IPS DF 6.9 (cell line): ENCODE results near the gene SPOCK1.

Experiments used
- DNase-seq: peaks from one replicate; pipeline ENCODE4 v3.0.0-alpha.2; 2013; ENCODE audit warnings: low read depth, low spot score
- H3K27ac ChIP-seq: one replicate; pipeline ENCODE4 v1.5.1; 2013; ENCODE audit warnings: low read length, control low read depth
- H3K27me3 ChIP-seq: 2 replicates; pipeline ENCODE4 v1.6.1; 2013; ENCODE audit warnings: mild to moderate bottlenecking, low read length; ENCODE audit not compliant: control insufficient read depth, insufficient read depth
- H3K36me3 ChIP-seq: 2 replicates; pipeline ENCODE4 v1.6.1; 2013; ENCODE audit warnings: low read length; ENCODE audit not compliant: control insufficient read depth, insufficient read depth
- H3K4me1 ChIP-seq: 2 replicates; pipeline ENCODE4 v1.6.1; 2013; ENCODE audit warnings: low read length; ENCODE audit not compliant: control insufficient read depth, insufficient read depth
- H3K4me3 ChIP-seq: 2 replicates; pipeline ENCODE4 v1.5.1; 2013; ENCODE audit warnings: mild to moderate bottlenecking, low read length
- H3K9me3 ChIP-seq: 2 replicates; pipeline ENCODE4 v1.6.1; 2013; ENCODE audit warnings: low read length, inconsistent platforms; ENCODE audit not compliant: control insufficient read depth, insufficient read depth
- WGBS: extraction: QIAGEN DNeasy Blood & Tissue Kit; methylation state at CpG from one replicate; pipeline ENCODE4 v1.1.7; 2013; ENCODE audit warnings: mixed read lengths, missing lambda C conversion rate; ENCODE audit not compliant: insufficient read length, insufficient coverage; 5-methylcytosine and 5-hydroxymethylcytosine counted together

The SPOCK1 gene

DNA sequence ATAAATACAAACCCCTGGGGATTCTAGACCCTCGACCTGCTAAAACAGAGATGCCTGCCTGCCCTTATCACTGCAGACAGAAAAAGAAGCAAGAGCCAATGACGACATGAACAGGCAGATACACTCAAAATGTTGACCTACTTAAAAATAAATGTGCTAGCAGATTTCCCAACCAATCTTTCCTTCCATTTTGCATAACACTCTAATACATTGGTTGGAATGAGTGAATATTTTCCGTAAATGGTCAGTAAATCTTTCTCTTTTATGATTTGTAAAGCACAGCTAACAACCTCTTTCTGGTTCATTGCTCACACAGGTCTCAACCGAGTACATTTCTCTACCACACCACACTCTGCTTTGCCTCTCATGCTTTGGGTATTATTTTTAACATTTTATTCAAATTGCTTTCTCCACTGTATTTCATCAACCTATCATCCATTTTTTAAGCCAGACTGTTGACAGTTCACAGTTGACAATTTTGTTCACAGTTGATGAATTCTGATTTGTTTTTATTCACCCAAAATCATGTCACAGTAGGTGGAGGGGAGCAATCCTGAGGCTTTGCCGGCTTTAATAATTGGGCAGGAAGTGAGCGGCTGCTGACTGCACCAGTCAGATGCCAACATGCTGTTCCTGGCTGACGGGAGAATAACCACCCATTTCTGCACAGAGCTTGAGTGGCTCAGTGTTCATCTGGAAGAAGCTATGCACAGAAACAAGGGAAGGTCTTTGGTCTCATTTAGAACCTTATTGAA, 426.6 kb downstream of the SPOCK1 start:
- no peak for DNase-seq
- H3K27me3 ChIP-seq, result no peaks in the 10 kb centered on the region
- H3K27ac ChIP-seq, result no peak overlapping the region
- no peak overlapping the region for H3K4me3 ChIP-seq
- peaks cover 2% of the 10 kb centered on the region; the same call in 1 of the 2 replicates for H3K4me1 ChIP-seq
- WGBS, result no CpG with 5 or more reads among the region's 7 CpGs
- no peaks in the 10 kb centered on the region for H3K36me3 ChIP-seq
- H3K9me3 ChIP-seq, result no peaks in the 10 kb centered on the region

DNA sequence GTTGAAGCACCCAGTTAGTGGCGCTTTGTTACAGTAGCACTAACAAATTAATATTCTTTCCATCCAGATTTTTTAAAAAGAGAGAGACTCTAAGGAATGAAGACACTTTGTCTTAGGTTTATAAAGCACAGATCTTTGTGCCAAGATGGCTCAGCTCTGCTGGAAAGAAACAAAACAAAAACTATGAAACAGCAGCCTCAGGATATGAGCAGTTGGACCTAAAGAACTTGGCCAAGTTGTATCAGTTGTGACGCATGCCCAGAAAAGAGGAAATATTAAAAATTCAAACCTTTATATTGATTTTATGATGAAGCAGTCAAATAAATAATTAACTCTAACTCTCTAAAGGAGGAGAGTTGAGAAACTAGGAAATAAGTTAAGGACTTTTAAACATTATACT, 427.2 kb downstream of the SPOCK1 start:
- Histone ChIP-seq H3K9me3 (no peaks in the 10 kb centered on the region), H3K4me1 (peaks cover 2% of the 10 kb centered on the region; the same call in 1 of the 2 replicates), H3K27me3 (no peaks in the 10 kb centered on the region), H3K27ac (no peak overlapping the region), H3K36me3 (no peaks in the 10 kb centered on the region), H3K4me3 (no peak overlapping the region)
- no CpG with 5 or more reads among the region's 2 CpGs for WGBS
- no peak for DNase-seq

DNA sequence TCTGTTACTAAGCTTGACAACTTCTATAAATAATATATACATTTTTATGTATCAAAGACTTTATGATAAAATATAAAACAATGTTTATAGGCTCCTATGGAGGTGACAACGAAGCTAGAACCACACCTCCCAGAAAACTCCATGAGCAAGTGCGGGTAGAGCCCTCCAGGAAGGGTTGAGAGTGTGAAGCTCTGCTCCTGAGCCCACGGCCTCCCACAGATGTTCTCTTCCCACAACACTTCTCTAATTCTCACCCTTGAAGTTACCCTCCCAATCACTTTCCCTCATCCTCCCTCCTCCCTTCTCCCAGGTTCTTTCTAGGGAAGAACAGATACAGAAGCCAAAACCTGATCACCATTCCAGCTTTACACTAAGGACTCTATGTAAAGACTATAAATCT, 427.6 kb downstream of the SPOCK1 start:
- Histone ChIP-seq H3K27ac (no peak overlapping the region), H3K36me3 (no peaks in the 10 kb centered on the region), H3K27me3 (no peaks in the 10 kb centered on the region), H3K4me3 (no peak overlapping the region), H3K9me3 (no peaks in the 10 kb centered on the region), H3K4me1 (peaks cover 2% of the 10 kb centered on the region; the same call in 1 of the 2 replicates)
- no CpG with 5 or more reads among the region's 3 CpGs for WGBS
- DNase-seq, result no peak

DNA sequence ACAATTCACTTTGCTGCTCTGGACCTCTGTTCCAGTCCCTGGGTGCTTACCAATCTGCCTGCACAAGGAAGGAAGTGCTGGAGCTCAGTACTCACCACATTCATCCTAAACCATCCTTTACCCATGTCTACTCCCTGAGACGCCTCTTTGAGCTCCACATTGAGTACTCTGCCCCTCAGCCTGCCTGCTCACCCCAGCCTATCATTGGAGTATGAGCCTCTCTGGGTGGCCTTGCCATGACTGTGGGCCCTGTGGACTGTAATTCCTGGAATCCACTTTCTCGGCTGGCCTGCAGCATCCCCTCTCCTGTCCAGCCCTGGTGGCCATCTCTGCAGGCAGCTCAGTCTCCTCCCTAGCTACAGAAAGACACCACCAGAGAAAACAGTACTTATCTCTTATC, 428.6 kb downstream of the SPOCK1 start:
- H3K27ac ChIP-seq, result no peak overlapping the region
- no peaks in the 10 kb centered on the region for H3K9me3 ChIP-seq
- no peaks in the 10 kb centered on the region for H3K27me3 ChIP-seq
- WGBS, result no CpG with 5 or more reads among the region's 2 CpGs
- peaks cover 2% of the 10 kb centered on the region; the same call in 1 of the 2 replicates for H3K4me1 ChIP-seq
- DNase-seq, result no peak
- H3K36me3 ChIP-seq, result no peaks in the 10 kb centered on the region
- H3K4me3 ChIP-seq, result no peak overlapping the region

DNA sequence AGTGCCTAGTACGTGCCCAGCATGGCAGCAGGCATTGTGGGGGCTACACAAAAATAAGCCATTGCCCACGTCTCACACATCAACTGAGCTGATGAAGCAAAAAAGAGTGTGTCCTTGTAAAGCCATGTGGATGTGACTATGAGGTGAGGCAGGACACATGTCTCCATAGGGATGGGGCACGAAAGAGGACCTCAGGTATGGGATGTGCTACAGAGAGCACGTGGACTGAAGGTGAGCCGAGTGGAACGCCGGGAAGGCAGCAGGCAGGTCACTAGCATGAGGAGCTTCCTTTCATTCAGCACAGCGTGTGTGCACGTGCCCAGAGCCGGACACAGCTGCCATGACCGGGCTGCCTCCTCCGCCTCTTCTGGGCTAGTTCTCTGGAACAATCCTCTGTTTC, 429.8 kb downstream of the SPOCK1 start:
- no peaks in the 10 kb centered on the region for H3K36me3 ChIP-seq
- no peaks in the 10 kb centered on the region for H3K27me3 ChIP-seq
- WGBS, result no CpG with 5 or more reads among the region's 12 CpGs
- no peak for DNase-seq
- no peak overlapping the region for H3K4me3 ChIP-seq
- H3K27ac ChIP-seq, result no peak overlapping the region
- H3K4me1 ChIP-seq, result no peaks in the 10 kb centered on the region; the same call in 1 of the 2 replicates
- no peaks in the 10 kb centered on the region for H3K9me3 ChIP-seq

DNA sequence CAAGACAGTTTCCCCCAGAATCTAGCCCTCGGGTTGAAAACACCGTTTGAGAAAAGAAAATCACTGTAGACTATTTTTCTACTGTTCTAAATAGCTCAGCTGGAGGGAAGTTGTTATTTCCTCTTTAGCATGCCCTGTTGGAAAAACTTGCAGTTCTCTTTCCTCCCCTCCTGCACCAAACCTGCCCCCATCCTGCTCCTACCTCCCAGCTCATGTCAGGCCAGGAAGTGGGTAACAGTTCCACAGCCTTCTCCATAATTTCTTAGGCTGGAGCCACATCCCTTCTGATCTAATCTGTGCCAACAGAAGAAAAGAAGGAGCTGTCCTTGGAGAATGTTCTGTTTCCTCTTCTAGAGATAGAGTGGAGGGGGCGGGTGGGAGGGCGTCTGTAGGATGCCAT, 437.7 kb downstream of the SPOCK1 start:
- H3K4me3 ChIP-seq, result no peak overlapping the region
- no peaks in the 10 kb centered on the region for H3K27me3 ChIP-seq
- no peaks in the 10 kb centered on the region for H3K4me1 ChIP-seq
- no peak for DNase-seq
- no peak overlapping the region for H3K27ac ChIP-seq
- no CpG with 5 or more reads among the region's 4 CpGs for WGBS
- H3K36me3 ChIP-seq, result no peaks in the 10 kb centered on the region
- H3K9me3 ChIP-seq, result no peaks in the 10 kb centered on the region

DNA sequence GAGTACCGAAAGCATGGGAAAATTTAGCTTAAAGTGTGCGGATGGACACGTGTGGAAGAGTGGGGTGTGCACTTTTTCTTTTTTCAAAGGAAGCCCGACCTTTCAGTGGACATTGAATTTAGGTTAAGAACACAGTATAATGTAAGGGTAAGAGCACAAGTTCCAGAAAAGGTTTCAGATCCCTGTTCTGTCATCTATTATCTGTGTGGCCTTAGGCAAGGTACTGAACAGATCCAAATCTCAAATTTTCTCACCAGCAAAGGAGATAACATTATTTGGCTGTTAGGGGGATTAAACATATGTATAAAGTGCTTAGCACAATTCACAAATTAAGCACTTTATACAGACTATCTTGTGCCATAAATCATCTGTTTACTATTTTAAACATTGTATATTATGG, 441.0 kb downstream of the SPOCK1 start:
- Histone ChIP-seq H3K4me3 (no peak overlapping the region), H3K36me3 (no peaks in the 10 kb centered on the region), H3K4me1 (no peaks in the 10 kb centered on the region), H3K27me3 (no peaks in the 10 kb centered on the region), H3K27ac (no peak overlapping the region), H3K9me3 (no peaks in the 10 kb centered on the region)
- WGBS, result no CpG with 5 or more reads among the region's 4 CpGs
- DNase-seq, result no peak

DNA sequence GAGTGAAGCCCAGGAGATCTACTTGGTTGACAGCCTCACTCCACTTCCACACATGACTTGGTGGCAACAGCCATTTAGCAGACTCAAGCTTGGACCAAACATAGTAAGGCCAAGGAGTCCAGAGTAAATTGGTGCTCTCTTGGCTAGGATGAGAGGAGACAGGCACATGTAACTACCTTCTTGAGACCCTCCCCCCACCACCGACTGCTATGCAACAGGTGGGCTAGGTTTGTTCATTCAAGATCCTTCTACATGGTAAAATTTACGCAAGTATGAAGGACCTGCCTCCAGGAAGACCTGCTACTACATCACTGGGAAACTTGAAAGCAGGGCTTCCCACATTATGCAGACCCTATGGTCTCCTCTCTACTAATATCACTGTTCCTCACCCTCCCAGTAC, 442.4 kb downstream of the SPOCK1 start:
- Histone ChIP-seq H3K4me1 (no peaks in the 10 kb centered on the region), H3K9me3 (no peaks in the 10 kb centered on the region), H3K27ac (no peak overlapping the region), H3K36me3 (no peaks in the 10 kb centered on the region), H3K4me3 (no peak overlapping the region), H3K27me3 (no peaks in the 10 kb centered on the region)
- WGBS, result no CpG with 5 or more reads among the region's 2 CpGs
- no peak for DNase-seq

DNA sequence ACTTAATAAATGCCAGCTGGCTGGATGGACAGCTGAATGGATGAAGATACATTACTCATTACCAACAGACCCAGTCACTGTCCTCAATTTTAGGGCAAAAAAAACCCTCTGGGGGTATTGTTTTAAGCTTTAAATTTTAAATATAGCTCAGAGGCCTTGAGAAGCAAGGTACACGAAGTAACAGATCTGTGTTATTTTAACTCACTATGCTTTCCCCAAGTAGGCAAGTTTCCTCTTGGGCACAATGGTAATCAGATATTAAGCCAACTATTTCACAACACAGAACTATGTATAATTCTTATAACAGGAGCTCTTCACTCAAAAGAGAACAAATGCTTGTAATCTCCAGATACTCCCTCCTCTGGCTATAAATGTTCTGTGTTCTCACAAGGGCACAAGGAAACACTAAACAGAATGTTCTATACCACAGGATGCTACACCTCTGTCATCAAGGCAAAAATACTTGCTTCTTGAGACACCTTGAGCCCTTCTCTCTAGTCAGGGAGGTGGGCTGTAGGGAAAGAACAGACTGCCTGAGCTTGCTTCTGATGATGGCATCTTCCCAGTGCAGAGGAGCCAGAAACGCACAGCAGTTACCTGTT, 443.8 kb downstream of the SPOCK1 start:
- no CpG with 5 or more reads among the region's 2 CpGs for WGBS
- H3K36me3 ChIP-seq, result no peaks in the 10 kb centered on the region

DNA sequence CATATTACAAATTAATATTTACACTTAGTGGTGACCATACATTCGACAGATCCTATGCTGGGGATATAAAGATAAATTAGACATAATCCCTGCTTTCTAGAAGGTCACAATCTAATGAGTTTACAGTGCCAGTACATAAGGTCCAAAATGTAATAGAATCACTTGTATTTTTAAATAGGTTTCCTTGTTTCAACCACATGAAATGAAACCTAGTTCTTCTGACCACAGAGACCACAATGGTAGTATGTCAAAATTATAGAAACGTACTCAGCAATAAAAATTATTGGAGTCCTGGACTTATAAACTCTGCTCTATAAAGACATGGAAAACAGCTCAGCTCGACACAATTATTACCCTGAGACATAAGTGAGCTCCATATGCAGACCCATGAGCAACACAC, 444.3 kb downstream of the SPOCK1 start:
- no peak for DNase-seq
- Histone ChIP-seq H3K27ac (no peak overlapping the region), H3K36me3 (no peaks in the 10 kb centered on the region), H3K4me1 (no peaks in the 10 kb centered on the region), H3K4me3 (no peak overlapping the region), H3K27me3 (no peaks in the 10 kb centered on the region), H3K9me3 (no peaks in the 10 kb centered on the region)
- no CpG with 5 or more reads among the region's 3 CpGs for WGBS

More for the DNA sequence above, 443.8 kb downstream of the SPOCK1 start:
- Histone ChIP-seq H3K4me1 (no peaks in the 10 kb centered on the region), H3K4me3 (no peak overlapping the region), H3K9me3 (no peaks in the 10 kb centered on the region), H3K27ac (no peak overlapping the region), H3K27me3 (no peaks in the 10 kb centered on the region)
- no peak for DNase-seq

DNA sequence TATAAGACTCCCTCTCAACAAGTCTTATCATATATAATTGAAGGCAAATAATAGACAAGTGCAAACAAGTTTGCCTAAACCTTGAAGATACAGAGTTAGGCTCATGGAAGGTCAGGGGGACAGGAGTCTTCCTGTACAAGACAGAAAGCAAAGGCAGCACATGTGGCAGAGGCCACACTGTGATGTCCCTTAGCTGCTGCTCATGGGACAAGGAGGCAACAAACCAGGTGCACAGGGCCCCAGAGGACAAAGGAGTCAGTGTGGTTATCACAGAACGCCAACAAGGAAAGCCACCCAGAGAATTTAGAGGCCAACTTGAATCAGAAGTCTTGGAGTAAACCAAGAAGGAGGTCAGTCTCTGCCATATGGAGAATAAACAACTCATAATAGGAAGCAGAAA, 444.8 kb downstream of the SPOCK1 start:
- Histone ChIP-seq H3K9me3 (no peaks in the 10 kb centered on the region), H3K27ac (no peak overlapping the region), H3K4me3 (no peak overlapping the region), H3K4me1 (no peaks in the 10 kb centered on the region), H3K27me3 (no peaks in the 10 kb centered on the region), H3K36me3 (no peaks in the 10 kb centered on the region)
- no CpG with 5 or more reads among the region's 1 CpG for WGBS
- DNase-seq, result no peak
